ENCODE results near the gene ATP6V1G3. TPM values are rescaled to one million over a fixed set of nuclear protein-coding genes. Genes with fewer than 3 reads are reported as not detected.

ATP6V1G3 gene
- polyA plus RNA-seq, 1 experiment, result not detected

DNA sequence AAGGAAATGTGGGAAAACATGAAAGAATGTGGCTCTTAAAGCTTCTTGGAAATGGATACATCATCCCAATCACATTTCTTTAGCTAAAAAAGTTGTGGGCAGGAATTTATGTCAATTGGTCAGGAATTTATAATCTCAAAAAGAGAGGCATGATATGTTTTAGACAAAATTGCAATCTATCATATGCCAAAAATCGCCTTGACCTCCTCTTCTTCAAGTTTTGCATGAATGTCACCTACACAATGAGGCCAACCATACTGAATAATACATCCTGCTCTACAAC, 42.4 kb downstream of the ATP6V1G3 start:
- TF ChIP-seq, protein P1, sequence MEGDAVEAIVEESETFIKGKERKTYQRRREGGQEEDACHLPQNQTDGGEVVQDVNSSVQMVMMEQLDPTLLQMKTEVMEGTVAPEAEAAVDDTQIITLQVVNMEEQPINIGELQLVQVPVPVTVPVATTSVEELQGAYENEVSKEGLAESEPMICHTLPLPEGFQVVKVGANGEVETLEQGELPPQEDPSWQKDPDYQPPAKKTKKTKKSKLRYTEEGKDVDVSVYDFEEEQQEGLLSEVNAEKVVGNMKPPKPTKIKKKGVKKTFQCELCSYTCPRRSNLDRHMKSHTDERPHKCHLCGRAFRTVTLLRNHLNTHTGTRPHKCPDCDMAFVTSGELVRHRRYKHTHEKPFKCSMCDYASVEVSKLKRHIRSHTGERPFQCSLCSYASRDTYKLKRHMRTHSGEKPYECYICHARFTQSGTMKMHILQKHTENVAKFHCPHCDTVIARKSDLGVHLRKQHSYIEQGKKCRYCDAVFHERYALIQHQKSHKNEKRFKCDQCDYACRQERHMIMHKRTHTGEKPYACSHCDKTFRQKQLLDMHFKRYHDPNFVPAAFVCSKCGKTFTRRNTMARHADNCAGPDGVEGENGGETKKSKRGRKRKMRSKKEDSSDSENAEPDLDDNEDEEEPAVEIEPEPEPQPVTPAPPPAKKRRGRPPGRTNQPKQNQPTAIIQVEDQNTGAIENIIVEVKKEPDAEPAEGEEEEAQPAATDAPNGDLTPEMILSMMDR (IDR thresholded peaks at IDR 0.05; ENCODE audit: insufficient read depth, low read depth, low read length), result no peak
- no peak for DNase-seq (ENCODE audit: low read depth)
- ChIA-PET POLR2A (interaction anchor here (0.6 to 0.7 kb wide), 3 partner anchors 173 to 188 kb away, joined by 3 read pairs; no protein-coding TSS in a partner anchor), CTCF (no interaction called here)
- no peaks in the 10 kb centered on the region for H3K36me3 ChIP-seq (ENCODE audit: control insufficient read depth, insufficient read depth, low read length)
- no peaks in the 10 kb centered on the region for H3K27me3 ChIP-seq (ENCODE audit: control insufficient read depth, insufficient read depth, low read length)
- no peak overlapping the region for H3K4me3 ChIP-seq (ENCODE audit: low read depth, low read length)

DNA sequence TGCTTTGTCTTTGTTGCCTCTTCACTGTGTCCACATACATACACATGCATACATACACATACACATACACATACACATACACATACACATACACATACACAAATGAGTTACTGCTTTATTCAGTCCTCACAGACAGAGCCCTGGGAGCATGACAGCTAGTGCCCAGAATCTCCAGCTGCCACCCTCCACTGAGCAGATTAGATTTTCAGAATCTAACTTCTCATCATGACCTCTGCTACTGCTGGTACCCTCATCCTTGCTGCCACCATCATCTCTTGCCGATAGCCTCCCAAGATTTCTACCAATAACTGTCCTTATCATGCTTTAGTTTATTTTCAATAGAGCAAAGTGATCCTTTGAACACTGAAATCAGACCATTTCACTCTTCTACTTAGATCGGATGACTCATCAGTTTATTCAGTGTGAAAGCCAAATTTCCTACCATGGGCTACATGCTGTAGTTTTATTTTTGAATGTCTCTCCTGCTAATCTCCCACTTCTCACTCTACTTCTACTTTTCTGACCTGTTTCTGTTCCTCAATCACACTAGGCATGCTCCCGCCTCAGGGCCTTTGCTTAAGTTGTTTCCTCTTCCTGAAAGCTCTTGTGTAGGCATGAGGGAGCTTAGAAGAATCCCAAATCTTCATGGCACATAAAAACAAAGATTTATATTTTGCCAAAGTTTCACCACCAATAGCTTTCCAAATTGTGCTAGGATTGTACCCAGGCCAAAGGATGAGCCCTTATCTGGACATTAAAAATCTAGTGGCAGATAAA, 43.0 kb downstream of the ATP6V1G3 start:
- POLR2A ChIA-PET, result interaction anchor here (0.6 to 1.5 kb wide), 4 partner anchors 173 to 189 kb away, joined by 3 to 12 read pairs (median 3); no protein-coding TSS in a partner anchor
- TF ChIP-seq, protein P1 (IDR thresholded peaks at IDR 0.05; ENCODE audit: insufficient read depth, low read depth, low read length), result no peak
- no peaks in the 10 kb centered on the region for H3K36me3 ChIP-seq (ENCODE audit: control insufficient read depth, insufficient read depth, low read length)
- CTCF ChIA-PET, result no interaction called here
- DNase-seq (ENCODE audit: low read depth), result no peak
- H3K4me3 ChIP-seq (ENCODE audit: low read depth, low read length), result no peak overlapping the region
- H3K27me3 ChIP-seq (ENCODE audit: control insufficient read depth, insufficient read depth, low read length), result no peaks in the 10 kb centered on the region

DNA sequence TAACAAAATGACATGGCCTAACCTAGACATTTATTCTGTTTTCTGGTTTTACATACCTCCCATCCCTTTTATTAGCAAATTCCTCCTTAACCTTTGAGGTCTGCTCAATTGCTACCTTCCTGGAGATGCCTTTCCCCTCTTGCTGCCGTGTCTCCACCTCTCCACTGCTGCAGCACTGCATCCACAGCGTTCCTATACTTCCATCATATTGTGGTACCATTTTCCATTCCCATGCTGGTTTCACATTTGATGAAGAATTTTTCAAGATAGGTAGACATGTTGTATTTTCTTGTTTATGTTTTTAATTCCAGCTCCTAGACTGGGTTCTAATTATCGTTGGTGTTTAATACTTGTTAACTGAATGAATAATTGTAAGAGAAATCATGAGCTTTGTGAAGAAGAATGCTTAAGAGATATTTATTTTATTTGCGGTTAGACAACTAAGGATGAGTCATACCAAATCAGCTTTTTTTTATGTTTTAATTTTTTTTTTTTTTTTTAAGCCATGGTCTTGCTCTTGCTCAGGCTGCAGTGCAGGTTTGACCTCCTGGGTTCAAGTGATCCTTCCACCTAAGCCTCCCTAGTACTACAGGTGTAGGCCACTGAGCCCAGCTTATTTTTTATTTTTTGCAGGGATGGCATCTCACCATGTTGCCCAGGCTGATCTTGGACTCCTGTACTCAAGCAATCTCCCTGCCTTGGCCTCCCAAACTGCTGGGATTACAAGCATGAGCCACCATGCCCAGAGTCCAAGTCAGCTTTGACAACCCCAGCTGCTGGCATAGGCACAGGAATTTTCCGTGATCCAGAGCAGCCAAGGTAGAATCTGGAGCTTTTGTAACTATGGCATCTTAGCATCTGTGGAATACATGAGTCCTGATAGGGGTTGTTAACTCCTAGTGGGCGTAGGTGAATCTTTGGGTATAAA, 44.0 kb downstream of the ATP6V1G3 start:
- CTCF ChIA-PET, result interaction anchor here (0.7 to 1.4 kb wide), 3 partner anchors 15 to 171 kb away, joined by 3 to 5 read pairs (median 3); no protein-coding TSS in a partner anchor
- no peak overlapping the region for H3K4me3 ChIP-seq (ENCODE audit: low read depth, low read length)
- H3K27me3 ChIP-seq (ENCODE audit: control insufficient read depth, insufficient read depth, low read length), result no peaks in the 10 kb centered on the region
- POLR2A ChIA-PET, result interaction anchor here (0.6 to 1.5 kb wide), 8 partner anchors 8 to 777 kb away, joined by 3 to 12 read pairs (median 5); no protein-coding TSS in a partner anchor
- no peaks in the 10 kb centered on the region for H3K36me3 ChIP-seq (ENCODE audit: control insufficient read depth, insufficient read depth, low read length)
- TF ChIP-seq, protein P1 (IDR thresholded peaks at IDR 0.05; ENCODE audit: insufficient read depth, low read depth, low read length), result no peak
- DNase-seq (ENCODE audit: low read depth), result peak; percentile 59

DNA sequence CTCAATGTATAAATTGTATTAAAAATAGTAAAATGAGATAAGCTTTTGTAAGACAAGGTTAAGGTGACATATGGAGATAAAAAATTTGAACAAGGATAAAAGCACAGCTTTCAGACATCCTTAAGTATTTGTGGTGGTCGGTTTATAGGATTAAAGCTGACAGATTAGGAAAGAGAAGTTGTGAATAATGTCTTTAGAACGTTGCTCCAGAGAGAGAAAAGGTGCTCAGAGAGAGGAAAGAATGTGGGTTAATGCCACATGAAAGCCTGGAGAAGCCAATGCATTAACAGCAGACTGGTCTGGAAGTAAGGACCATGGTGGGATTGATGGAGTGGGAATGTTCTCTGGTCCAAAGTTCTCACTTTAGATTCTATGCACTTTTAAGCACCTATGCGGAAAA, 44.8 kb downstream of the ATP6V1G3 start:
- TF ChIP-seq, protein P1 (IDR thresholded peaks at IDR 0.05; ENCODE audit: insufficient read depth, low read depth, low read length), result no peak
- no peaks in the 10 kb centered on the region for H3K27me3 ChIP-seq (ENCODE audit: control insufficient read depth, insufficient read depth, low read length)
- ChIA-PET CTCF (interaction anchor here (1.4 kb wide), 1 partner anchor 14 kb away, joined by 3 read pairs; no protein-coding TSS in a partner anchor), POLR2A (interaction anchor here (0.7 to 1.4 kb wide), 2 partner anchors 172 to 186 kb away, joined by 3 read pairs; no protein-coding TSS in a partner anchor)
- H3K4me3 ChIP-seq (ENCODE audit: low read depth, low read length), result no peak overlapping the region
- DNase-seq (ENCODE audit: low read depth), result no peak
- no peaks in the 10 kb centered on the region for H3K36me3 ChIP-seq (ENCODE audit: control insufficient read depth, insufficient read depth, low read length)

DNA sequence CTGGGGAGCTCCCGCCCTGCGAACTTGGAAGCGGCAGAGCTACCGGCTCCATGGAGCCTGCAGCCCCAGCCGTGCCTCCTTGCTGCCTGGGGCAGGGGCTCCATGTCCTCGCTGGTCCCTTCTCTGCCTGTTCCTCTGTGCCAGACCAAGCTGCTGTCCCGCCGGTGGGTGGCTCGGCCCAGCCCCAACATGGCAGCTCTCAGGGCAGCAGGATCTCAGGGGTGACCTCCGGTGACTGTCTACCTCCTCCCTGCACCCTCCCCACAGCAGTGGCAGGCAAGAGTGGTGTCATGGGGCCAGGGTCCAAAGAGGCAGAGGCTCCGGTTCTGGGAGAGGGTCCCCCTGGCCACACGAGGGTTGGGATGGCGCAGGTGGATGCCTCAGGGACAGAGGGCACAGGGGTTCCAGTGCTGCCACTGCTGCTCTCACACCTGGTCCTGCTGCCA, 45.8 kb downstream of the ATP6V1G3 start:
- POLR2A ChIA-PET, result no interaction called here
- Histone ChIP-seq H3K27me3 (ENCODE audit: control insufficient read depth, insufficient read depth, low read length) (no peaks in the 10 kb centered on the region), H3K36me3 (ENCODE audit: control insufficient read depth, insufficient read depth, low read length) (no peaks in the 10 kb centered on the region), H3K4me3 (ENCODE audit: low read depth, low read length) (no peak overlapping the region)
- CTCF ChIA-PET, result interaction anchor here (2.4 kb wide), 1 partner anchor 191 kb away, joined by 10 read pairs; no protein-coding TSS in a partner anchor
- DNase-seq (ENCODE audit: low read depth), result no peak
- TF ChIP-seq, protein P1 (IDR thresholded peaks at IDR 0.05; ENCODE audit: insufficient read depth, low read depth, low read length), result no peak
